T-helper 17 cell (primary cell): ENCODE data around the gene STUM. TPM values are rescaled to one million over a fixed set of nuclear protein-coding genes. Genes with fewer than 3 reads are reported as not detected.

ENCODE experiments used
- ATAC-seq: fragments of 150-1000 bp; cut with Tn5 transposase; 2 replicates; pipeline ENCODE4 v1.10.0; 2021; ENCODE audit warnings: mild to moderate bottlenecking, moderate library complexity
- DNase-seq, 3 donors: peaks; one replicate each; pipeline versions ENCODE4 v3.0.0 to v3.0.0-alpha.2; 2020 to 2021
- H3K9me3 ChIP-seq: one replicate; pipeline ENCODE4 v1.7.0; 2013; ENCODE audit warnings: low read length, mild to moderate bottlenecking; ENCODE audit not compliant: control insufficient read depth, poor library complexity, severe bottlenecking
- H3K27ac Mint-ChIP-seq: one replicate; pipeline ENCODE4 v1.8.0; 2022; ENCODE audit warnings: mild to moderate bottlenecking, moderate library complexity, mixed read lengths
- H3K27me3 Mint-ChIP-seq: one replicate; pipeline ENCODE4 v1.8.0; 2022; ENCODE audit warnings: mixed read lengths
- H3K36me3 Mint-ChIP-seq: one replicate; pipeline ENCODE4 v1.8.0; 2022; ENCODE audit warnings: low read depth, mixed read lengths
- H3K4me1 Mint-ChIP-seq: one replicate; pipeline ENCODE4 v1.8.0; 2022; ENCODE audit warnings: mild to moderate bottlenecking, mixed read lengths
- H3K4me3 Mint-ChIP-seq: one replicate; pipeline ENCODE4 v1.8.0; 2022; ENCODE audit warnings: mild to moderate bottlenecking, moderate library complexity, mixed read lengths
- total RNA-seq, 4 donors: library from RNA in 2 of 4; stranded (reverse) in 2 of 4; gene quantifications; one replicate each; pipeline ENCODE4 v1.2.3 and lab custom pipeline; 2022 to 2026

The STUM gene
- total RNA-seq, 2 donors from 2014 or later: not detected

GRCh38 chr1:226558036-226558650 lies 9.6 kb downstream of the STUM start:
- DNase-seq: no peak
- H3K27ac Mint-ChIP-seq: no peak overlapping the region

DNA sequence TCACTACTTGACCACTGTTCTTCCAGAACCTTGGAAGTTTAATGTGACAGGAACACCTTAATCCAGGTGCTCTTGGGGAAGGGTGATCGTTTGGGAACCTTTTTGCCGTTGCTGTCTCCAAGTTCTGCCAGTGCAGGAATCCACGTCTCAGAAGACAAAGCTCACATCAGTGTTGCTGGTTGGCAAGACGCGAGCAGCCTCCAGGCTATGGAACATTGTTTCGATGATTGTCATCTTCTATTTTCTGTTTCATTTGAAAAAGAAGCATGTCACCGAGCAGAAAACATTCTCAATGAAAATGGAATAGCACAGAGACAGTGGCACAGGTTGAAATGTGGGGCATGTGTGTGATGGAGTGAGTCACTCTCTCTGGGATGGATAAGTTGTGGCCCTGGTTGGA lies 11.7 kb downstream of the STUM start:
- Mint-ChIP-seq H3K27me3 (peaks cover 41% of the 10 kb centered on the region), H3K4me3 (no peak overlapping the region), H3K27ac (no peak overlapping the region), H3K4me1 (peaks cover 3% of the 10 kb centered on the region), H3K36me3 (peaks cover 7% of the 10 kb centered on the region)
- ATAC-seq: no peak
- no peak for DNase-seq
- H3K9me3 ChIP-seq: no peaks in the 10 kb centered on the region

More at GRCh38 chr1:226558036-226558650, 9.6 kb downstream of the STUM start:
- Mint-ChIP-seq H3K27me3 (peaks cover 58% of the 10 kb centered on the region), H3K36me3 (peaks cover 11% of the 10 kb centered on the region), H3K4me3 (no peak overlapping the region), H3K4me1 (peaks cover 3% of the 10 kb centered on the region)
- no peak for ATAC-seq
- no peaks in the 10 kb centered on the region for H3K9me3 ChIP-seq

DNA sequence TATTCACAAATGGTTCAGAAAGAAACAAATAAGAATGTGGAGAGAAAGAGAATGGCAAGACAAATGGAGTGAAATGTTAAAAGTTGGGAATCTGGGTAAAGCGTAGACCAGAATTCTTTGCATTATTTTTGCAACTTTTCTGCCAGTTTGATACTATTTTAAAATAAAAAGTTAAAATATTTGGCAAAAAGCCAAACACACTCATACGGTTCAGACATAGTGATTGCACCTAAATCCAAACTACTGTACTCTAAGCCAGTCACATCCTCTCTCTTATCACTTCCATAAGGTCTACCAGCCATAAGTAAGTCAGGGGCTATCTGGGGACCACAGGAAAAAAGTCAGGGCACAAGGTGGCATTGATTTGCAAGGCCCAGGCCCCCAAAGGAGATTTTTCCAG lies 14.4 kb downstream of the STUM start:
- Mint-ChIP-seq H3K27me3 (peaks cover 53% of the 10 kb centered on the region), H3K27ac (no peak overlapping the region), H3K4me1 (peaks cover 3% of the 10 kb centered on the region), H3K4me3 (no peak overlapping the region), H3K36me3 (peaks cover 3% of the 10 kb centered on the region)
- ATAC-seq (no peak), DNase-seq (no peak)
- no peaks in the 10 kb centered on the region for H3K9me3 ChIP-seq

DNA sequence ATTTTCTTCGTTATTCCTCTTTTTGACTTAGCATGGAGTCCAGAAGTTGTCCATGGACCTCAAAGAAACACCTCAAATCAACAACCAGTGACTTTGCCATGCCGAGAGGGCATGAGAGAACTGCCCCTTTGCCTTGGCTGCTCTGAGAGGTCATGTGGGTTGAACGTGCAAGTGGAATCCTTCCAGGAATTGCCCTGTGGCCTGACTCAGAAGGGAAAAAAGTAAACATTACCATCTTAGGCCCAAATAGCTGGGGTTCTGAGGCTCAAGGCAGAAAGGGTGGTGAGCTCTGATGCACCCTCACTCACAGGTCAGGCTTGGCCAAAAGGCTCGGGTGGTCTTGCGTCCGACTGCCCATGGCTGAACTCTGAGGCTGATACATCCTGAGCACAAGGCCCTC lies 15.1 kb downstream of the STUM start:
- ATAC-seq (no peak), DNase-seq (no peak)
- H3K4me1 Mint-ChIP-seq: peaks cover 3% of the 10 kb centered on the region
- H3K9me3 ChIP-seq: no peaks in the 10 kb centered on the region
- H3K27ac Mint-ChIP-seq: no peak overlapping the region
- peaks cover 51% of the 10 kb centered on the region for H3K27me3 Mint-ChIP-seq
- H3K4me3 Mint-ChIP-seq: no peak overlapping the region
- H3K36me3 Mint-ChIP-seq: peaks cover 3% of the 10 kb centered on the region

GRCh38 chr1:226565476-226565875 lies 16.9 kb downstream of the STUM start:
- Mint-ChIP-seq H3K36me3 (no peaks in the 10 kb centered on the region), H3K27ac (no peak overlapping the region), H3K27me3 (peaks cover 51% of the 10 kb centered on the region), H3K4me1 (peaks cover 3% of the 10 kb centered on the region), H3K4me3 (no peak overlapping the region)
- no peak for DNase-seq
- H3K9me3 ChIP-seq: no peaks in the 10 kb centered on the region
- ATAC-seq: no peak

- no peaks in the 10 kb centered on the region for H3K36me3 Mint-ChIP-seq
- H3K4me3 Mint-ChIP-seq: no peak overlapping the region
- no peaks in the 10 kb centered on the region for H3K9me3 ChIP-seq
- H3K27ac Mint-ChIP-seq: no peak overlapping the region
- no peak for ATAC-seq
- no peak for DNase-seq
- H3K4me1 Mint-ChIP-seq: no peaks in the 10 kb centered on the region
- peaks cover 44% of the 10 kb centered on the region for H3K27me3 Mint-ChIP-seq
These were observed 17.7 kb downstream of the STUM start for GRCh38 chr1:226566234-226566633.

GRCh38 chr1:226566760-226567159 lies 18.2 kb downstream of the STUM start:
- Mint-ChIP-seq H3K36me3 (no peaks in the 10 kb centered on the region), H3K4me3 (no peak overlapping the region), H3K4me1 (no peaks in the 10 kb centered on the region), H3K27ac (no peak overlapping the region), H3K27me3 (peaks cover 40% of the 10 kb centered on the region)
- DNase-seq (no peak), ATAC-seq (no peak)
- no peaks in the 10 kb centered on the region for H3K9me3 ChIP-seq

- Mint-ChIP-seq H3K36me3 (no peaks in the 10 kb centered on the region), H3K4me3 (no peak overlapping the region), H3K4me1 (no peaks in the 10 kb centered on the region), H3K27me3 (peaks cover 40% of the 10 kb centered on the region), H3K27ac (no peak overlapping the region)
- ATAC-seq: no peak
- no peaks in the 10 kb centered on the region for H3K9me3 ChIP-seq
- no peak for DNase-seq
These were observed 19.7 kb downstream of the STUM start for GRCh38 chr1:226568077-226568831.

DNA sequence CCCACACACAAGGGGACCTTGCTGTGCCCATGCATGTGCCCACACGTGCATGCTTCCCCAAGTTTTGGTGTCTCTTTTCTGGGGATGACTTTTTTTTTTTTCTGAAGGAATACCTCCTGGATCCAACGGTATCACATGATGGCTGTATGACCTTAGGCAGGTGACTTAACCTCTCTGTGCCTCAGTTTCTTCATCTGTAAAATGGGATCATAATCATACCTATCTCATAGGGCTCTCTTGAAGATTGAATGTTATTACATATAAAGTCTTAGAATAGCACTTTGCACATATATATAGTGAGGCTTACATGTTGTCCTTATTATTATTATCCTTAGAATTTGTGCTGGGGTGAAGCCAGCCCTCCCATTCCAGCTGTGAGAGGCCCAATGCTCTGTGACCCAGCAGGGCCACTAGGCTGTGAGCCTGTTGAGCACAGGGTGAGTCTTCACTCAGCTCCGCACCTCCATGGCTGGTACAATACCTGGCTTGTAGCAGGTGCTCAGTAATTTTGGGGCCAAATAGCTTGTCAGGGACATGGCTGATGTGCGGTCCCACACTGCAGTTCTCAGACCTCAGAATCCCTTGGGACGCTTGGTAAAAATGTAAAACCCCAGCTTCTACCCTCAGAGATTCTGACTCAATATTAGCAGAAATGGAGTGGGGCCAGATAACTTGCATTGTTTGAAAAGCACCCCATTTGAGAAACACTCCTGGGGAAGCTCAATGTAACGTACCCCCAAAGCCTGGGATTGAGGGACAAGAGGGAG lies 20.6 kb downstream of the STUM start:
- Mint-ChIP-seq H3K27me3 (peaks cover 41% of the 10 kb centered on the region), H3K27ac (no peak overlapping the region), H3K4me1 (no peaks in the 10 kb centered on the region), H3K36me3 (no peaks in the 10 kb centered on the region), H3K4me3 (no peak overlapping the region)
- no peaks in the 10 kb centered on the region for H3K9me3 ChIP-seq
- ATAC-seq (no peak), DNase-seq (no peak)

- H3K9me3 ChIP-seq: no peaks in the 10 kb centered on the region
- no peaks in the 10 kb centered on the region for H3K36me3 Mint-ChIP-seq
- peak; percentile 50 for ATAC-seq
- no peak overlapping the region for H3K27ac Mint-ChIP-seq
- no peak for DNase-seq
- H3K4me3 Mint-ChIP-seq: no peak overlapping the region
- no peaks in the 10 kb centered on the region for H3K4me1 Mint-ChIP-seq
- H3K27me3 Mint-ChIP-seq: peaks cover 48% of the 10 kb centered on the region
These were observed 21.4 kb downstream of the STUM start for GRCh38 chr1:226569879-226570547.

DNA sequence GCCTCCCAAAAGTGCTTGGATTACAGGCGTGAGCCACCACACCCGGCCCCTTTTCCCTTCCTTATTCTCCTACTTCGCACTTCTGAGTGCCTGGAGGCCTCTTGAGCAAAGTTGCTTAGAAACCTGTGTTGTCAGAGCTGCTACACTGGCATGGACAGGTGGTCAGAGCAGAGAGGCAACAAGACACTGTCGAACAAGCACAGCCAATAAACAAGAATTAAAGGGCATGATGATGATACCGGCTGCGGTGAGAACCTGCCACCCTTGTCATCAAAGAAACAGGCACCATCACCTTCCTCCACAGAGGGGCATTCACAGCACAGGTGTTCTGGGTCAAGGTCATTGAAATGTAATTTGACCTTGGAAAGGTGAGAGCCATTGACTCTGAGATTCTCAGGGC lies 23.3 kb downstream of the STUM start:
- Mint-ChIP-seq H3K27ac (no peak overlapping the region), H3K27me3 (peaks cover 29% of the 10 kb centered on the region), H3K4me3 (no peak overlapping the region), H3K36me3 (no peaks in the 10 kb centered on the region), H3K4me1 (no peaks in the 10 kb centered on the region)
- H3K9me3 ChIP-seq: no peaks in the 10 kb centered on the region
- DNase-seq: no peak
- no peak for ATAC-seq

GRCh38 chr1:226572325-226572726 lies 23.8 kb downstream of the STUM start:
- DNase-seq (no peak), ATAC-seq (no peak)
- Mint-ChIP-seq H3K36me3 (no peaks in the 10 kb centered on the region), H3K4me3 (no peak overlapping the region), H3K4me1 (no peaks in the 10 kb centered on the region), H3K27me3 (peaks cover 24% of the 10 kb centered on the region), H3K27ac (no peak overlapping the region)
- H3K9me3 ChIP-seq: no peaks in the 10 kb centered on the region

- Mint-ChIP-seq H3K27ac (peak overlapping the region; percentile 11), H3K36me3 (no peaks in the 10 kb centered on the region), H3K4me1 (no peaks in the 10 kb centered on the region), H3K27me3 (peaks cover 17% of the 10 kb centered on the region), H3K4me3 (no peak overlapping the region)
- ATAC-seq (no peak), DNase-seq (no peak)
- no peaks in the 10 kb centered on the region for H3K9me3 ChIP-seq
These were observed 25.5 kb downstream of the STUM start for GRCh38 chr1:226574044-226574443.
